HG03521 (cell line): ENCODE data around the gene FGF12.

Experiments
- ATAC-seq: cut with Tn5 transposase; IDR thresholded peaks from one replicate; pipeline ENCODE4 v1.9.1; 2021; ENCODE audit warnings: mild to moderate bottlenecking, moderate library complexity; ENCODE audit not compliant: unreplicated experiment

The FGF12 gene

GRCh38 chr3:192514081-192514753 lies 213.1 kb downstream of the FGF12 start:
- no peak for ATAC-seq

GRCh38 chr3:192505731-192506130 lies 221.6 kb downstream of the FGF12 start:
- no peak for ATAC-seq

- no peak for ATAC-seq
Observed at GRCh38 chr3:192501401-192501800, 225.9 kb downstream of the FGF12 start.

GRCh38 chr3:192496905-192497587 lies 230.3 kb downstream of the FGF12 start:
- ATAC-seq = no peak

- ATAC-seq = peak; percentile 51
Observed at GRCh38 chr3:192494174-192494573, 233.2 kb downstream of the FGF12 start.

DNA sequence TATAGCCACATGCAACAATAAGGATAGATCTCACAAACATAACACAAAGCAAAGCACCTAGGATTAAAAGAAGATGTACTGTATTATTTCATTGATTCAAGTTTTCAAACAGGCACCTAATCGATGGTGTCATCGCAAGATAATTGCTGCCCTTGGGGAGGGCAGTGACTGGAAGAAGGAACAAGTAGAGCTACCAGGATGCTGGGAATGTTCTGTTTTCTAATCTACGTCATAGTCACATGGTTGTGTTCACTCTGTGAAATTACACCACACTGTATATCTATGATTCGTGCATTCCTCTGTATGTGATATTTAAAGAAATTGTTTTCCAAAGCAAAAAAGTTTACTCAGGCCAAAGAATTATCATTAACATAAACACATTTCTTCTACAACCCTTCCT lies 236.6 kb downstream of the FGF12 start:
- no peak for ATAC-seq

GRCh38 chr3:192489579-192489978 lies 237.8 kb downstream of the FGF12 start:
- ATAC-seq = no peak

DNA sequence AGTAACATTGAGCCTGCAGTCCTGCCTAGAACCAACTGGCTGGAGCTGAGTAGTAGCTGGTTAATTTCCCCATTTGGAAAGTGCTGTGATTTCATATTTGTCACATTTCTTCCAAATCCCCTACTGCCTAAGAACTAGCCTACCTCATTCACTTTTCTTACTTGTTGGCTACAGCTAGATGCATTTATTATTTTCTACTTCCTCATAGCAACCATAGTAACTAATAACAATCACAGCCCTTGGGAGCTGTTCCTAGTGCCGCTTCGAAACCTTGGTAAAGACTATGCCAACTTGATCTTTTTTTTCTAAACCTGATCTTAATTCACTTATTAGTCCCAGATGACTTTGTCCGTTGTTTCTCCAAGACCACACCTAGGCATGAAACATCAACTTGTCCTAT lies 240.3 kb downstream of the FGF12 start:
- ATAC-seq = no peak

GRCh38 chr3:192482809-192483208 lies 244.5 kb downstream of the FGF12 start:
- ATAC-seq = no peak

- ATAC-seq = no peak
Observed at GRCh38 chr3:192482391-192482790, 244.9 kb downstream of the FGF12 start.

- ATAC-seq = no peak
Observed at GRCh38 chr3:192481638-192482037, 245.7 kb downstream of the FGF12 start.

GRCh38 chr3:192467230-192468140 lies 259.9 kb downstream of the FGF12 start:
- ATAC-seq = peak; percentile 92

DNA sequence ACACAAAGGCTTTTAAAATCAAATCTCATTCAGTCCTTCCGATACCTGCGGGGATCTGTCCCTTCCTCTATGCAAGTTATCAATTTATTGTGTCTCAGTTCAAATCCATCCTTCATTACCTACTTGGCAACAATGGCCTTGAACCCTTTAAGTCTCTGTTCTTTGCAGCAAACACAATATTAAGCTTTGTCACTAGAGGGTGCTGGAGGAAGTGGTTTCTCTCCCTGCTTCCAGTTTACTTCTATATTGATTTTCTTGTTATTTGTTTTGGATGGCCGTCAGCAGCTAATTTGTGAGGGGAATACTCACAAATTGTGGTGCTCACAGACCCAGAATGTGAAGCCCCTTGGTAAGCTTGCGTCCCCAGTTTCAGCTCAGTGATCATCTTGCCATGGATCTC lies 278.3 kb downstream of the FGF12 start:
- ATAC-seq = no peak

DNA sequence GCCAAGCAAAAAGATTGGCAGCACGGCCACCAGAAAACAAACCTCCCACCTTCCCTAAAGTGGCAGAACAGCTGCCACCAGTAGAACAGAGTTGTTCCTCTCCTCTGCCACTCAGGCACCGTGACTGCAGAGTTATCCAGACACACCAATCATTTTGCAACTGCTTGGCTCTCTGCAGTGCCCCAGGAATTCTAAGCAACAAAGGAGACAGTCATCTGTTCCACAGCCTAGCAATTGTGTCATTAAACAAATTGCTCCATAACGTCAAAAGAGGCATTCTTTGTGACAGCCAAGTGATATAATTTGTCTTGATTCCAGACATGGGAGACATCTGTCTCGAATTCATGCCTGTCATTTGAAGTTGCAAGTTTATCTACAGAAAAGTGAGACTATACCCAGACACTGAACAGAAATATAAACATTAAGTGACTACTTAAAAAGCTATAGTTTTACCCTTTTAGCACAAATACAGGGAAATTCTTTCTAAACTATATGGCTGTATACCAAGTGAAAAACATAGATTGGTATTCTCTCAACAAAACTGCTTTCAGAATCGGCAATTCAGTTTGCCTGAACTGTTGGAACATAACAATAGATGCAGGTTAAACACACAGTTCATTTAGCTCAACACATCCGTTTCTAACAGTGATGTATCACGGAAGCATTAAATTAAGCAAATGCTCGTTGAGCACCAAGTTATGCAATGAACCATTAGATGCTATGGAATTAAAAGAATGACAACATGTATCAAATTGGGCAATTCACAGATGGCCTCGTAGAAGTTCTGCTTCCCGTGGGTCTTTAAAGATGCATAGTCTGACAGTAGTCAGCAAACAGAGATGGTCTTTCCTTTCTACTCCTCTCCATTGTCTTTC lies 281.3 kb downstream of the FGF12 start:
- no peak for ATAC-seq

GRCh38 chr3:192444791-192445106 lies 282.6 kb downstream of the FGF12 start:
- no peak for ATAC-seq

GRCh38 chr3:192444096-192444790 lies 283.1 kb downstream of the FGF12 start:
- peak; percentile 93 for ATAC-seq

DNA sequence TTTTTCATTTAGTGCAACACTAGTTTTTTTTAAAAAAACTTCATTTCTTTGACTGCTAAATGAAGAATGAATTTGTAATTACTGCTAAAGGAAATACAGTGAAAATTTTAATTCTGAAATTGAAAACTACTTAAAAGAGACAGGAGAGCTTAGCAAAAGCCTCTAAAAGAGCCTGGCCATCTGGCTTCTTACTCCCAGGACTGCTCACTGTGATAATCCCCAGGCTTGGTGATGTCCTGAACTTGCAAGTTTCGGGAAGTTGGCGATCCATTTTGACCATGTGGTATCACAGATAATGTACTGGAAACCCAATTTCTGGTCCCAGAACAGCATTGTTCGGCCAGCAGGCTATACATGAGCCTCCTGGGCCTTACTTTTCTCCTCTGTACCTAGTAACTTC lies 292.1 kb downstream of the FGF12 start:
- ATAC-seq = no peak

DNA sequence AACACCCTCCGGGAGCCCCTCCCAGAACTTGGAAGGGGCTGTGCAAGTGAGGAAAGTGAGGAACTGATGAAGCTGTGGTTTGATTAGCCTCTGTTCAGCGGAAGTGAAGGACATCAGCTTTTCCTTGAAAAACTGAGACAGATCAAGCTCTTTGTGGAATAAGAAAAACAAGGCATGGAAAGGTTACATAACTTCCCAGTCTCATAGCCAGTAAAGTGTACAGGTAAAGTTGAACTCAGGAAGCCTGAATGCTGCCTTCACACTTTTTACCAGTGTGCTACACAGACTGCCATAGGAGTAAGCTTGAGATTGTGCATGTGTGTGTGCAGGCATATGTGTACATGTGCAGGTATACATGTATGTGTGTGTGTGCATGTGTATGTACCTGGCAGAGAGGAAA lies 293.2 kb downstream of the FGF12 start:
- ATAC-seq = no peak

GRCh38 chr3:192433704-192434103 lies 293.6 kb downstream of the FGF12 start:
- no peak for ATAC-seq

DNA sequence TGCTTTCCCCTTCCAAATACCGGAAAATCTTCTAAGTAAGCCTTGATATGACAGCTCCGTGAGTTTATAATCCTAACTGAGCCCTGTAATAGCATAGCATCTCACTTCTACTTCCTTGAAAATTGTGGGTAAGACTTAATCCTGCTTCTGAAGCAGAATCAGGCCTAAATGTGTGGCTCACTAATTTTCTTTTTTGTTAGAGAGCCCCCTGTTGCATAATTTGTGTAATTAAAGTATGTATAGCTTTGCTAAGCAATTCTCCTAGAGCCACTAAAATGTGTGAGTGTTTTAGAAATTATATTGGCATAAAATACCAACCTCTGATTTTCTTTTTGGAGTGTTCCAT lies 304.4 kb downstream of the FGF12 start:
- no peak for ATAC-seq
